Kidney epithelial cell (primary cell): Measurements from ENCODE around the gene CALML3. TPM values are rescaled to one million over a fixed set of nuclear protein-coding genes. Genes with fewer than 3 reads are reported as not detected.

Source experiments
- DNase-seq: peaks from one replicate; pipeline ENCODE4 v3.0.0-alpha.2; 2010; ENCODE audit warnings: low read depth
- H3K27me3 ChIP-seq: 2 replicates; pipeline ENCODE4 v1.6.0; 2011; ENCODE audit warnings: low read length; ENCODE audit not compliant: control insufficient read depth, insufficient read depth
- H3K36me3 ChIP-seq: 2 replicates; pipeline ENCODE4 v1.5.1; 2011; ENCODE audit warnings: low read length; ENCODE audit not compliant: control insufficient read depth, insufficient read depth
- H3K4me3 ChIP-seq: 2 replicates; pipeline ENCODE4 v1.5.1; 2011; ENCODE audit warnings: low read depth, mild to moderate bottlenecking, control low read depth, low read length
- CTCF ChIP-seq: IDR thresholded peaks from 2 replicates; pipeline ENCODE4 v1.5.1; 2011; ENCODE audit warnings: mild to moderate bottlenecking, moderate library complexity, low read length, control low read depth, inconsistent platforms; ENCODE audit not compliant: insufficient read depth, poor library complexity, severe bottlenecking
- total RNA-seq: library from RNA; depleted of rRNA; stranded (reverse); fragments of >200 nt; gene quantifications from 2 replicates; pipeline ENCODE4 v1.2.3, GENCODE V29; 2015

Gene CALML3
- total RNA-seq, 1 donor from 2014 or later, result not detected

GRCh38 chr10:5496261-5497250 lies 28.2 kb upstream of the CALML3 start:
- no peak overlapping the region for H3K4me3 ChIP-seq
- H3K36me3 ChIP-seq, result no peaks in the 10 kb centered on the region
- no peak for DNase-seq
- TF ChIP-seq CTCF, result no peak
- H3K27me3 ChIP-seq, result peaks cover 9% of the 10 kb centered on the region

- no peaks in the 10 kb centered on the region for H3K36me3 ChIP-seq
- H3K27me3 ChIP-seq, result peaks cover 12% of the 10 kb centered on the region
- H3K4me3 ChIP-seq, result no peak overlapping the region
- TF ChIP-seq CTCF, result no peak
- no peak for DNase-seq
These were observed 27.5 kb upstream of the CALML3 start for GRCh38 chr10:5497289-5497688.

DNA sequence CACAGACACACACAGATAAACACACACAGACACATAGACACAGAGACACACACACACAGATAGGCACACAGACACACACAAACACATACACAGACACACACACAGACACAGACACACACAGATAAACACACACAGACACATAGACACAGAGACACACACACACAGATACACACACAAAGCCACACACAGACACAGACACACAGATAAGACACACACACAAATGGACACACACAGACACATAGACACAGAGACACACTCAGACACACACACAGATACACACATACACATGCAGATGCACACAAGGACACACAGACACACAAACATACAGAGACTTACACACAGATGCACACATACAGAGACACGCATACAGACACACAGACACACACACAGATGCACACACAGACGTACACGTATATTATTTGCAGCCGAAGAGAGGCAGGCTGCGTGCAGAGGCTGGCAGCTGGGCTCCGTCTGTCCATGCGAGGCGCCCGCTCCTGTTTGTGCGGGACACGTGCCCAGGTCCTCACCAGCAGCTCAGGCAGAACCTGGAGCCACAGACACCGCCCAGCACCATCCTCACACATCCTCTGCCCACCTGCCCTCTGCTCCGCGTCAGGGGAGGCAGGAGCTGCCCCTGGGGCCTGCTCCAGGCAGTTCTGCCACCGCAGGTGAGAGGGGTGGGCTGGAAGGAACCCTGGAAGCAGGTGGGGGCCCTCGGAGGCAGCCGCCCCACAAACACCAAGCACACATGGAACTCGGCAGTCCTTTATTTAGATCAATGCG lies 26.6 kb upstream of the CALML3 start:
- peaks cover 18% of the 10 kb centered on the region for H3K27me3 ChIP-seq
- no peak for DNase-seq
- H3K36me3 ChIP-seq, result no peaks in the 10 kb centered on the region
- no peak overlapping the region for H3K4me3 ChIP-seq
- no peak for TF ChIP-seq CTCF

DNA sequence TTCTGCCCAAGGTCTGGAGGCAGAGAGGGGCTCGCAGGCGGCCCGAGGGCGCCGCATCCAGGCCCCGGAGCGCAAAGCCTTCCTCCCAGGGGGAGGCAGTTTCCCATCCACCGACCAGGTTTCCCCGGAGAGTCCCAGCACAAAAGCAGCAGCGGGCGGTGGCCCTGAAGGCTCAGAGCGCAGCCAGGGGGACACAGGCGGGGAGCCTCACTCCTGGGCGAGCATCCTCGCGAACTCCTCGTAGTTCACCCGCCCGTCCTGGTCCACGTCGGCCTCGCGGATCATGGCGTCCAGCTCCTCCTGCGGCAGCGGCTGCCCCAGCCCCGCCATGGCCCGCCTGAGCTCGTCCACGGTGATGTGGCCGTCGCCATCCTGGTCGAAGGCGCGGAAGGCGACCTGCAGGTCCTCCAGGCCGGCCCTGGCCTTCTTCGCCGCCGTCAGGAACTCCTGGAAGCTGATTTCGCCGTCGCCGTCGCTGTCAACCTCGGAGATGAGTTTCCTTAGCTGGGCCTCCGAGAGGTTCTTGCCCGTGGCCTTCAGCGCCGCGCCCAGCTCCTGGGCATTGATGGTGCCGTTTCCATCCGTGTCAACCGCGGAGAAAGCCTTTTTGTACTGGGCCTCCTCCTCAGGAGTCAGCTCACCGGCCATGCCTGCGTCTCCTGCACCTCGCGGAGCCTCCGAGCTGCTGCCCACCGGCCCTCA lies 25.8 kb upstream of the CALML3 start:
- H3K4me3 ChIP-seq, result no peak overlapping the region
- H3K36me3 ChIP-seq, result no peaks in the 10 kb centered on the region
- peaks cover 21% of the 10 kb centered on the region for H3K27me3 ChIP-seq
- TF ChIP-seq CTCF, result no peak
- no peak for DNase-seq

DNA sequence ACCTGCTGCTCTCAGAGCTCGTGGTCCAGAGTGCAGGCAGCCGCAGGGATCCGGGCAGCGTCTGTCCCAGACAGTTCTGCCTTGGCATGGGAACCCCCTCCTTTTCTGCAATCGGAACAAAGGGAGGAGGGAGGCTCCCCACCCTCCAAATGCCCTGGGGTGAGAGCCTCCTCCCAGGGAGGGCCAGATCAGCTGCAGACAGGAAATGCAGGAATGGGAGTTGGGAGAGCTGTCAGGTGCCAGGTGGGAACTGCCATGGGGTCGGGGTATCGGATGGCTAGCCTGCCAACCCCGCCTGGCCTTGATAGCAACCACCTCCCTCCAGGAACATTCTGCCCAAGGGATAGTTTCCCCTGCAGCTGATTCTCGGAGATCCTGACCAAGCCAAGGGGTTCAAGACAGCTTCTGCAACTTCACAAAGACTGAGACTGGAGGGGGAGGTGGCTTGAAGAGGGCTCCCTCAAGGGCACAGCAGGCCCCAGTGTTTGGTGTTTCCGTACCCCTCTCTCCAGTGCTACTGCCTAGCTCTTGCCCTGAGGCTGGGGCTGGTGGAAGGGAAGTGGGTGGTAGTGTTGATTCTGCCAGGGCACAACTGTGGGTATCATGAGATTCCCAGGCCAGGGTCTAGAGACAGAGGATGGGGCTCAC lies 25.1 kb upstream of the CALML3 start, which contains the start of gene CALML5:
Gene CALML5, minus strand, starts transcription at position 78 of the 648 bp plus-strand sequence. CDS start 132 bp downstream, outside the sequence.
- no peaks in the 10 kb centered on the region for H3K36me3 ChIP-seq
- no peak for DNase-seq
- H3K4me3 ChIP-seq, result no peak within 1 kb of the TSS
- TF ChIP-seq CTCF, result no peak
- peaks cover 21% of the 10 kb centered on the region for H3K27me3 ChIP-seq
